ENCODE results near the gene FNDC3B. TPM values are rescaled to one million over a fixed set of nuclear protein-coding genes. Genes with fewer than 3 reads are reported as not detected.

Gene FNDC3B
- total and polyA plus RNA-seq, 12 donors, result 9.7 to 118 (median 85.0) TPM

DNA sequence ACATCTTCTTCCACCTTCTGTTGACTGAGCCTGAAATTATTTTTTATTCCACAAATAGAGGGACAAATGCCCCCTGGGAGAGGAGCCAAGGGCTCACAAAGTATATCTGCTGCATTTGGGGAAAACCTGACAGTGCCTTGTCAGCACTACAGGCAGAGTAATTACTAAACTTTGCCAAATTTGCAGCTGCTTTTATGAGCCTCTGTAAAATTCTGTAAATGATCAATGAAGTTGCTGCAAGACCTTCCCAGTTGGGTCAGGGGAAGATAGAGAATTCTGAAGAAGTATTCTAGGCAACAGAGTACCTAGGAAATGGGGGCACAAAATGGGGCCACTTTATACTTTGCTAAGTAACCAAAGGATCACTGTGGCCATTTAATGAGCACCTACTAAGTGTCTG lies 398.3 kb downstream of the FNDC3B start:
- no peak overlapping the region for H3K4me3 ChIP-seq
- TF ChIP-seq, protein P1, sequence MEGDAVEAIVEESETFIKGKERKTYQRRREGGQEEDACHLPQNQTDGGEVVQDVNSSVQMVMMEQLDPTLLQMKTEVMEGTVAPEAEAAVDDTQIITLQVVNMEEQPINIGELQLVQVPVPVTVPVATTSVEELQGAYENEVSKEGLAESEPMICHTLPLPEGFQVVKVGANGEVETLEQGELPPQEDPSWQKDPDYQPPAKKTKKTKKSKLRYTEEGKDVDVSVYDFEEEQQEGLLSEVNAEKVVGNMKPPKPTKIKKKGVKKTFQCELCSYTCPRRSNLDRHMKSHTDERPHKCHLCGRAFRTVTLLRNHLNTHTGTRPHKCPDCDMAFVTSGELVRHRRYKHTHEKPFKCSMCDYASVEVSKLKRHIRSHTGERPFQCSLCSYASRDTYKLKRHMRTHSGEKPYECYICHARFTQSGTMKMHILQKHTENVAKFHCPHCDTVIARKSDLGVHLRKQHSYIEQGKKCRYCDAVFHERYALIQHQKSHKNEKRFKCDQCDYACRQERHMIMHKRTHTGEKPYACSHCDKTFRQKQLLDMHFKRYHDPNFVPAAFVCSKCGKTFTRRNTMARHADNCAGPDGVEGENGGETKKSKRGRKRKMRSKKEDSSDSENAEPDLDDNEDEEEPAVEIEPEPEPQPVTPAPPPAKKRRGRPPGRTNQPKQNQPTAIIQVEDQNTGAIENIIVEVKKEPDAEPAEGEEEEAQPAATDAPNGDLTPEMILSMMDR (IDR thresholded peaks at IDR 0.05), result no peak
- ATAC-seq (no peak), DNase-seq (no peak)
- no peak overlapping the region for H3K27ac ChIP-seq
- no peaks in the 10 kb centered on the region for H3K36me3 ChIP-seq
- H3K9me3 ChIP-seq, result peaks cover 0 to 9% (median 0%) of the 10 kb centered on the region in 11 donors
- intact Hi-C loops (cut with DNase I), result no loop called here
- no peaks in the 10 kb centered on the region for H3K4me1 ChIP-seq
- H3K27me3 ChIP-seq, result peaks cover 0 to 21% (median 6%) of the 10 kb centered on the region in 7 donors

DNA sequence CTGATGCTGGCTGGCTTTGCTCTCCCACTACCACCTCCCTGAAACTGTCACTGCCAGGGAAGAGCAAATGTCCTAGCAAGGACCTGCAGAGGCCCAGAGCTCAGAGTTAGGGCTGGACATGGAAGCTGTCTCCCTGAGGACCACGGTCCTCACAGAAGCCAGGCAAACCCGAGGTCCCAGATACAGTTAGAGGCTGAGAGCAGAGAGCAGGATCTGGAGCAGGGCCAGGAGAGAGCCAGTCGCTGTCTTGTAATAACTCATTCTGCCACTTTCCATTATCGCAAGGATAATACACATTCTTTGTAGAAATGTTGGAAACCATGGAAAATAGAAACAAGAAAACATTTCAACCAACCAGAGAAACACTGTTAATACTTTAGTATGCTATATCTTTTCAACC lies 398.8 kb downstream of the FNDC3B start:
- ATAC-seq, result no peak
- intact Hi-C loops (cut with DNase I), result no loop called here

DNA sequence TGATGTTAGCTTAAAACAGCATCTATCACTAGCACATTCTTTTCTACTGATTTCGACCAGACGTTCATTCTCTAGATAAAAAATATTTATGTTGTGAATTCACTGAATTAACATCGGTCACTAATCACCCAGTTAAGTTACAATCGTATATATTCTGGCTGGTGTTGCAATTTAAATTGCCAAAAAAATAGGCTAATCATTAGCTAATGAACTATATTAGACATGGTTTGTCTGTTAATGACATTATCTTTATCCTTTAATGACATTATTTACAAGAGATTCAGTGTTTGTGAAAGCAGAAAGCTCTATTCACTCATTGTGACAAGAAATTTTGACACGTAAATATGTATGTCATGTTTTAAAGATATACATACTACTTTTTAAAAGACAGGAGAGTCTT lies 402.2 kb downstream of the FNDC3B start:
- 72 to 82% methylated on average over 5 of the region's 5 CpGs for WGBS, 2 donors
- TF ChIP-seq, protein P1 (IDR thresholded peaks at IDR 0.05), result no peak
- no peak overlapping the region for H3K27ac ChIP-seq
- intact Hi-C loops (cut with DNase I), result no loop called here
- DNase-seq (no peak), ATAC-seq (no peak)
- H3K27me3 ChIP-seq, result peaks cover 0 to 48% (median 32%) of the 10 kb centered on the region in 7 donors
- H3K4me1 ChIP-seq, result no peaks in the 10 kb centered on the region
- no peaks in the 10 kb centered on the region for H3K36me3 ChIP-seq
- H3K4me3 ChIP-seq, result no peak overlapping the region
- H3K9me3 ChIP-seq, result no peaks in the 10 kb centered on the region

More for the DNA sequence above, 398.8 kb downstream of the FNDC3B start:
- H3K36me3 ChIP-seq, result no peaks in the 10 kb centered on the region
- peaks cover 0 to 21% (median 8%) of the 10 kb centered on the region in 7 donors for H3K27me3 ChIP-seq
- 61 to 70% methylated on average over 4 of the region's 4 CpGs for WGBS, 2 donors
- H3K4me3 ChIP-seq, result no peak overlapping the region
- H3K4me1 ChIP-seq, result no peaks in the 10 kb centered on the region
- H3K9me3 ChIP-seq, result peaks cover 0 to 5% (median 0%) of the 10 kb centered on the region in 11 donors
- no peak for DNase-seq
- no peak overlapping the region for H3K27ac ChIP-seq
- TF ChIP-seq, protein P1 (IDR thresholded peaks at IDR 0.05), result no peak

DNA sequence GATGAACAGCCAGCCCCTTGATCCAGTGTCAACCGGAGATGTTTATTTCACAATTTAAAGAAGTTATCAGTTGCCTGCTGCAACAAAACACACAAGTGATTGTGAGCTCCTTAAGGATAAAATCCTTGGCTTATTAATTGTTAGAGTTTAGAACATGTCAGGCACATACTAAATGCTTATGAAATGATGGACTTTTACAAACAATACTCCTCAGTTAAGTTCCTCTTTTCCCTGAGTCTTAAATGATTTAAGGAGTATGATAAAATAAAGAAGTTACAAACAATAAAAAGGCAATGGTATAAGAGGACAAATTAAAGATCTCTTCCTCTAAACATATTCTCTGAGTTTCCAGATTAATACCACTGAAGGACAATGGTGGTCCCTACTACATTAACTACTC lies 403.2 kb downstream of the FNDC3B start:
- H3K36me3 ChIP-seq, result no peaks in the 10 kb centered on the region
- WGBS, 2 donors, result 85 to 93% methylated on average over 1 of the region's 1 CpG
- no peak overlapping the region for H3K27ac ChIP-seq
- peaks cover 0 to 59% (median 43%) of the 10 kb centered on the region in 7 donors for H3K27me3 ChIP-seq
- DNase-seq (no peak), ATAC-seq (no peak)
- H3K4me1 ChIP-seq, result peaks cover 0 to 3% (median 0%) of the 10 kb centered on the region in 9 donors
- TF ChIP-seq, protein P1 (IDR thresholded peaks at IDR 0.05), result no peak
- intact Hi-C loops (cut with DNase I), result no loop called here
- H3K4me3 ChIP-seq, result no peak overlapping the region
- no peaks in the 10 kb centered on the region for H3K9me3 ChIP-seq

All from heart right ventricle (tissue), 16 donors.